Pulmonary artery endothelial cell (primary cell): Measurements from ENCODE around the gene KYAT1. TPM values are rescaled to one million over a fixed set of nuclear protein-coding genes. Genes with fewer than 3 reads are reported as not detected.
"Not testable (repeated sequence)": the region's sequence is repeated elsewhere in the genome, so short reads cannot be mapped to it uniquely, and the experiment has no call there.

Source experiments
- DNase-seq: peaks from one replicate; pipeline ENCODE4 v3.0.0-alpha.2; 2011; ENCODE audit warnings: low read depth, low spot score
- total RNA-seq: library from RNA; depleted of rRNA; stranded (reverse); fragments of >200 nt; gene quantifications from 2 replicates; pipeline ENCODE4 v1.2.3, GENCODE V29; 2014

The KYAT1 gene
- total RNA-seq, 1 donor from 2014 or later = 12.4 TPM

- DNase-seq = no peak
Observed at GRCh38 chr9:128885798-128886197, 4.0 kb upstream of the KYAT1 start.

GRCh38 chr9:128885376-128885775, 3.6 kb upstream of the KYAT1 start:
- DNase-seq = no peak

GRCh38 chr9:128884164-128884563, 2.4 kb upstream of the KYAT1 start:
- DNase-seq = no peak

GRCh38 chr9:128882677-128883603, 1.2 kb upstream of the KYAT1 start:
- DNase-seq = no peak

- no peak for DNase-seq
Observed at GRCh38 chr9:128877852-128878251, 3.9 kb downstream of the KYAT1 start.

GRCh38 chr9:128870941-128871265, 10.8 kb downstream of the KYAT1 start:
- not testable (repeated sequence) for DNase-seq

GRCh38 chr9:128870128-128870940, 11.4 kb downstream of the KYAT1 start:
- DNase-seq = no peak

GRCh38 chr9:128863647-128864046, 18.1 kb downstream of the KYAT1 start:
- no peak for DNase-seq

- DNase-seq = no peak
Observed at GRCh38 chr9:128862401-128862851, 19.3 kb downstream of the KYAT1 start.

- DNase-seq = no peak
Observed at GRCh38 chr9:128861501-128861900, 20.2 kb downstream of the KYAT1 start.

- no peak for DNase-seq
Observed at GRCh38 chr9:128860937-128861336, 20.8 kb downstream of the KYAT1 start.

GRCh38 chr9:128858476-128858875, 23.3 kb downstream of the KYAT1 start:
- DNase-seq = not testable (repeated sequence)

- not testable (repeated sequence) for DNase-seq
Observed at GRCh38 chr9:128854454-128854853, 27.3 kb downstream of the KYAT1 start.

GRCh38 chr9:128852646-128853045, 29.1 kb downstream of the KYAT1 start:
- not testable (repeated sequence) for DNase-seq

- DNase-seq = not testable (repeated sequence)
Observed at GRCh38 chr9:128851779-128852600, 29.8 kb downstream of the KYAT1 start.

GRCh38 chr9:128851024-128851423, 30.7 kb downstream of the KYAT1 start:
- not testable (repeated sequence) for DNase-seq

- no peak for DNase-seq
Observed at GRCh38 chr9:128847803-128848202, 33.9 kb downstream of the KYAT1 start.

- DNase-seq = no peak
Observed at GRCh38 chr9:128846680-128847030, 35.1 kb downstream of the KYAT1 start.

GRCh38 chr9:128845186-128845931, 36.4 kb downstream of the KYAT1 start:
- DNase-seq = no peak

GRCh38 chr9:128843171-128843570, 38.6 kb downstream of the KYAT1 start:
- not testable (repeated sequence) for DNase-seq
